ENCODE results near the gene ART5.

GRCh38 chr11:3669128-3669527 is 27.3 kb upstream of the ART5 start:
- TF ChIP-seq POLR2A (IDR thresholded peaks at IDR 0.05) (no peak), POLR2AphosphoS5 (IDR thresholded peaks at IDR 0.05; ENCODE audit: insufficient read depth in 1 of 2, low read depth in 1 of 2) (no peak)
- TF ChIP-seq, protein P1, sequence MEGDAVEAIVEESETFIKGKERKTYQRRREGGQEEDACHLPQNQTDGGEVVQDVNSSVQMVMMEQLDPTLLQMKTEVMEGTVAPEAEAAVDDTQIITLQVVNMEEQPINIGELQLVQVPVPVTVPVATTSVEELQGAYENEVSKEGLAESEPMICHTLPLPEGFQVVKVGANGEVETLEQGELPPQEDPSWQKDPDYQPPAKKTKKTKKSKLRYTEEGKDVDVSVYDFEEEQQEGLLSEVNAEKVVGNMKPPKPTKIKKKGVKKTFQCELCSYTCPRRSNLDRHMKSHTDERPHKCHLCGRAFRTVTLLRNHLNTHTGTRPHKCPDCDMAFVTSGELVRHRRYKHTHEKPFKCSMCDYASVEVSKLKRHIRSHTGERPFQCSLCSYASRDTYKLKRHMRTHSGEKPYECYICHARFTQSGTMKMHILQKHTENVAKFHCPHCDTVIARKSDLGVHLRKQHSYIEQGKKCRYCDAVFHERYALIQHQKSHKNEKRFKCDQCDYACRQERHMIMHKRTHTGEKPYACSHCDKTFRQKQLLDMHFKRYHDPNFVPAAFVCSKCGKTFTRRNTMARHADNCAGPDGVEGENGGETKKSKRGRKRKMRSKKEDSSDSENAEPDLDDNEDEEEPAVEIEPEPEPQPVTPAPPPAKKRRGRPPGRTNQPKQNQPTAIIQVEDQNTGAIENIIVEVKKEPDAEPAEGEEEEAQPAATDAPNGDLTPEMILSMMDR (IDR thresholded peaks at IDR 0.05), result no peak

Measured in vagina (tissue), 2 donors.